SK-N-SH treated with all-trans-retinoic acid at 6 μM for 48 hours (cell line): Measurements from ENCODE around the gene KCNC4.

ENCODE experiments used
- ESRRG ChIP-seq: fragments of 250-450 bp; sonication (Bioruptor Pico); IDR thresholded peaks from 2 replicates; pipeline ENCODE4 v1.6.1; 2021; ENCODE audit warnings: mild to moderate bottlenecking
- ISL1 ChIP-seq: fragments of 250-450 bp; sonication (Bioruptor Pico); IDR thresholded peaks from 2 replicates; pipeline ENCODE4 v2.1.2; 2022; ENCODE audit warnings: mild to moderate bottlenecking, moderate library complexity
- OSR1 ChIP-seq: fragments of 250-450 bp; sonication (Bioruptor Pico); IDR thresholded peaks from 2 replicates; pipeline ENCODE4 v1.8.0; 2022; ENCODE audit warnings: moderate library complexity, mild to moderate bottlenecking, inconsistent platforms
- PPARA ChIP-seq: fragments of 250-450 bp; sonication (Bioruptor Pico); IDR thresholded peaks from 2 replicates; pipeline ENCODE4 v1.5.0; 2020; ENCODE audit warnings: mild to moderate bottlenecking, borderline replicate concordance
- TOX ChIP-seq: fragments of 250-450 bp; sonication (Bioruptor Pico); IDR thresholded peaks from 2 replicates; pipeline ENCODE4 v1.8.0; 2021; ENCODE audit warnings: mild to moderate bottlenecking, moderate library complexity, borderline replicate concordance
- ZFP3 ChIP-seq: fragments of 250-450 bp; sonication (Bioruptor Pico); IDR thresholded peaks from 2 replicates; pipeline ENCODE4 v1.5.0; 2020; ENCODE audit warnings: mild to moderate bottlenecking, moderate library complexity
- ZNF70 ChIP-seq: fragments of 450-650 bp; formaldehyde crosslinking; IDR thresholded peaks from 2 replicates; pipeline ENCODE4 v1.5.0; 2020; ENCODE audit warnings: mild to moderate bottlenecking, moderate library complexity
- ZNF8 ChIP-seq: fragments of 450-650 bp; formaldehyde crosslinking; IDR thresholded peaks from 2 replicates; pipeline ENCODE4 v1.5.0; 2020; ENCODE audit warnings: mild to moderate bottlenecking, moderate library complexity
- TF ChIP-seq, protein P1 (sequence below): fragments of 250-450 bp; sonication (Bioruptor Pico); IDR thresholded peaks from 2 replicates; pipeline ENCODE4 v1.5.1; 2020; ENCODE audit warnings: low read depth, mild to moderate bottlenecking, moderate library complexity
- TF ChIP-seq, protein P2 (sequence below): fragments of 250-450 bp; sonication (Bioruptor Pico); IDR thresholded peaks from 2 replicates; pipeline ENCODE4 v1.8.0; 2020; ENCODE audit warnings: mild to moderate bottlenecking, moderate library complexity, borderline replicate concordance
- TF ChIP-seq, protein P3 (sequence below): fragments of 250-450 bp; sonication (Bioruptor Pico); IDR thresholded peaks from 2 replicates; pipeline ENCODE4 v1.5.1; 2021; ENCODE audit warnings: mild to moderate bottlenecking, moderate library complexity
- TF ChIP-seq, protein P4 (sequence below): fragments of 250-450 bp; sonication (Bioruptor Pico); IDR thresholded peaks from 2 replicates; pipeline ENCODE4 v1.5.0; 2020; ENCODE audit warnings: mild to moderate bottlenecking, moderate library complexity

DNA sequence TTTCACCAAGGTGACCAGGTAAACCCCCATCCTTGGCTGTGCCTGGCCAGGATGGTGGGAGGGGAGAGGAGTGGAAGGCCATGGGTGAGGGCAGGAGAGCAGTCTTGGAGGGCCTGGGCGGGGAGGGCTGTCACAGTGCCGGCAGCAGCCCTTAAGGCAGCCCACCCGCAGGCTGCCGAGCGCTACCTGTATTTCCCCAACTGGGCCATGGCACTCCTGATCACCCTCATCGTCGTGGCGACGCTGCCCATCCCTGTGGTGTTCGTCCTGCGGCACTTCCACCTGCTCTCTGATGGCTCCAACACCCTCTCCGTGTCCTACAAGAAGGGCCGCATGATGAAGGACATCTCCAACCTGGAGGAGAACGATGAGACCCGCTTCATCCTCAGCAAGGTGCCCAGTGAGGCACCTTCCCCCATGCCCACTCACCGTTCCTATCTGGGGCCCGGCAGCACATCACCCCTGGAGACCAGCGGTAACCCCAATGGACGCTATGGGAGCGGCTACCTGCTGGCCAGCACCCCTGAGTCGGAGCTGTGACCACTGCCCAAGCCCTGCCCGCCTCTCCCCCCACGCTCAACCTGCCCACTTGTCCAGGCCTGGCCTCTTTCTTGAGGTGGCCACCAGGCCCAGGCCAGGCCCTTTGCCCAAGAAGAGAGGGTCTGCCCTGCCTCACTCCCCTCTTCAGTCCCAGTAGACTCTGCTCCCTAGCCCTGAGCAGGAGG, 12.0 kb upstream of the KCNC4 start:
- TF ChIP-seq ZNF8 (CRISPR knock-in tag) (no peak), PPARA (CRISPR knock-in tag) (no peak), ZFP3 (CRISPR knock-in tag) (no peak), ESRRG (CRISPR knock-in tag) (no peak), ISL1 (CRISPR knock-in tag) (no peak), ZNF70 (no peak), TOX (no peak), OSR1 (CRISPR knock-in tag) (no peak)
- TF ChIP-seq, protein P1, sequence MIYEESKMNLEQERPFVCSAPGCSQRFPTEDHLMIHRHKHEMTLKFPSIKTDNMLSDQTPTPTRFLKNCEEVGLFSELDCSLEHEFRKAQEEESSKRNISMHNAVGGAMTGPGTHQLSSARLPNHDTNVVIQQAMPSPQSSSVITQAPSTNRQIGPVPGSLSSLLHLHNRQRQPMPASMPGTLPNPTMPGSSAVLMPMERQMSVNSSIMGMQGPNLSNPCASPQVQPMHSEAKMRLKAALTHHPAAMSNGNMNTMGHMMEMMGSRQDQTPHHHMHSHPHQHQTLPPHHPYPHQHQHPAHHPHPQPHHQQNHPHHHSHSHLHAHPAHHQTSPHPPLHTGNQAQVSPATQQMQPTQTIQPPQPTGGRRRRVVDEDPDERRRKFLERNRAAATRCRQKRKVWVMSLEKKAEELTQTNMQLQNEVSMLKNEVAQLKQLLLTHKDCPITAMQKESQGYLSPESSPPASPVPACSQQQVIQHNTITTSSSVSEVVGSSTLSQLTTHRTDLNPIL (CRISPR knock-in tag): no peak
- TF ChIP-seq, protein P2, sequence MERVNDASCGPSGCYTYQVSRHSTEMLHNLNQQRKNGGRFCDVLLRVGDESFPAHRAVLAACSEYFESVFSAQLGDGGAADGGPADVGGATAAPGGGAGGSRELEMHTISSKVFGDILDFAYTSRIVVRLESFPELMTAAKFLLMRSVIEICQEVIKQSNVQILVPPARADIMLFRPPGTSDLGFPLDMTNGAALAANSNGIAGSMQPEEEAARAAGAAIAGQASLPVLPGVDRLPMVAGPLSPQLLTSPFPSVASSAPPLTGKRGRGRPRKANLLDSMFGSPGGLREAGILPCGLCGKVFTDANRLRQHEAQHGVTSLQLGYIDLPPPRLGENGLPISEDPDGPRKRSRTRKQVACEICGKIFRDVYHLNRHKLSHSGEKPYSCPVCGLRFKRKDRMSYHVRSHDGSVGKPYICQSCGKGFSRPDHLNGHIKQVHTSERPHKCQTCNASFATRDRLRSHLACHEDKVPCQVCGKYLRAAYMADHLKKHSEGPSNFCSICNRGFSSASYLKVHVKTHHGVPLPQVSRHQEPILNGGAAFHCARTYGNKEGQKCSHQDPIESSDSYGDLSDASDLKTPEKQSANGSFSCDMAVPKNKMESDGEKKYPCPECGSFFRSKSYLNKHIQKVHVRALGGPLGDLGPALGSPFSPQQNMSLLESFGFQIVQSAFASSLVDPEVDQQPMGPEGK (CRISPR knock-in tag): no peak
- TF ChIP-seq, protein P3, sequence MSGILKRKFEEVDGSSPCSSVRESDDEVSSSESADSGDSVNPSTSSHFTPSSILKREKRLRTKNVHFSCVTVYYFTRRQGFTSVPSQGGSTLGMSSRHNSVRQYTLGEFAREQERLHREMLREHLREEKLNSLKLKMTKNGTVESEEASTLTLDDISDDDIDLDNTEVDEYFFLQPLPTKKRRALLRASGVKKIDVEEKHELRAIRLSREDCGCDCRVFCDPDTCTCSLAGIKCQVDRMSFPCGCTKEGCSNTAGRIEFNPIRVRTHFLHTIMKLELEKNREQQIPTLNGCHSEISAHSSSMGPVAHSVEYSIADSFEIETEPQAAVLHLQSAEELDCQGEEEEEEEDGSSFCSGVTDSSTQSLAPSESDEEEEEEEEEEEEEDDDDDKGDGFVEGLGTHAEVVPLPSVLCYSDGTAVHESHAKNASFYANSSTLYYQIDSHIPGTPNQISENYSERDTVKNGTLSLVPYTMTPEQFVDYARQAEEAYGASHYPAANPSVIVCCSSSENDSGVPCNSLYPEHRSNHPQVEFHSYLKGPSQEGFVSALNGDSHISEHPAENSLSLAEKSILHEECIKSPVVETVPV: no peak
- TF ChIP-seq, protein P4, sequence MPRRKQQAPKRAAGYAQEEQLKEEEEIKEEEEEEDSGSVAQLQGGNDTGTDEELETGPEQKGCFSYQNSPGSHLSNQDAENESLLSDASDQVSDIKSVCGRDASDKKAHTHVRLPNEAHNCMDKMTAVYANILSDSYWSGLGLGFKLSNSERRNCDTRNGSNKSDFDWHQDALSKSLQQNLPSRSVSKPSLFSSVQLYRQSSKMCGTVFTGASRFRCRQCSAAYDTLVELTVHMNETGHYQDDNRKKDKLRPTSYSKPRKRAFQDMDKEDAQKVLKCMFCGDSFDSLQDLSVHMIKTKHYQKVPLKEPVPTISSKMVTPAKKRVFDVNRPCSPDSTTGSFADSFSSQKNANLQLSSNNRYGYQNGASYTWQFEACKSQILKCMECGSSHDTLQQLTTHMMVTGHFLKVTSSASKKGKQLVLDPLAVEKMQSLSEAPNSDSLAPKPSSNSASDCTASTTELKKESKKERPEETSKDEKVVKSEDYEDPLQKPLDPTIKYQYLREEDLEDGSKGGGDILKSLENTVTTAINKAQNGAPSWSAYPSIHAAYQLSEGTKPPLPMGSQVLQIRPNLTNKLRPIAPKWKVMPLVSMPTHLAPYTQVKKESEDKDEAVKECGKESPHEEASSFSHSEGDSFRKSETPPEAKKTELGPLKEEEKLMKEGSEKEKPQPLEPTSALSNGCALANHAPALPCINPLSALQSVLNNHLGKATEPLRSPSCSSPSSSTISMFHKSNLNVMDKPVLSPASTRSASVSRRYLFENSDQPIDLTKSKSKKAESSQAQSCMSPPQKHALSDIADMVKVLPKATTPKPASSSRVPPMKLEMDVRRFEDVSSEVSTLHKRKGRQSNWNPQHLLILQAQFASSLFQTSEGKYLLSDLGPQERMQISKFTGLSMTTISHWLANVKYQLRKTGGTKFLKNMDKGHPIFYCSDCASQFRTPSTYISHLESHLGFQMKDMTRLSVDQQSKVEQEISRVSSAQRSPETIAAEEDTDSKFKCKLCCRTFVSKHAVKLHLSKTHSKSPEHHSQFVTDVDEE: no peak
